ENCODE measurements around the gene OXT. TPM values are rescaled to one million over a fixed set of nuclear protein-coding genes. Genes with fewer than 3 reads are reported as not detected.
A peak's percentile ranks its signal among the peaks of the same experiment; 100 is the strongest.

The OXT gene
- total and polyA plus RNA-seq, 2 of the 13 experiments (the other 11 are each of a cell fraction or from before 2014, with no cell fraction given): not detected

- TF ChIP-seq ZFX (CRISPR knock-in tag; IDR thresholded peaks at IDR 0.05; ENCODE audit: low read depth) (no peak), TGIF2 (CRISPR knock-in tag; IDR thresholded peaks at IDR 0.05) (0 out of 2 replicates have a peak, but pooled peaks have one; percentile 2), HIC2 (CRISPR knock-in tag; IDR thresholded peaks at IDR 0.05; ENCODE audit: low read depth) (0 out of 2 replicates have a peak, but pooled peaks have one; percentile 6), ZNF276 (CRISPR knock-in tag; IDR thresholded peaks at IDR 0.05; ENCODE audit: low read depth) (peak; percentile 80; the same call in 1 of the 2 replicates), ZNF205 (CRISPR knock-in tag; IDR thresholded peaks at IDR 0.05) (0 out of 2 replicates have a peak, but pooled peaks have one; percentile 23), MZF1 (CRISPR knock-in tag; IDR thresholded peaks at IDR 0.05; ENCODE audit: borderline replicate concordance) (peak; percentile 70; the same call in 1 of the 2 replicates), ZBTB7A (CRISPR knock-in tag; IDR thresholded peaks at IDR 0.05) (no peak), ZNF33B (CRISPR knock-in tag; IDR thresholded peaks at IDR 0.05) (no peak), ZNF24 (IDR thresholded peaks at IDR 0.05) (no peak), SOX13 (IDR thresholded peaks at IDR 0.05) (no peak), SOX13 (CRISPR knock-in tag; conservative IDR thresholded peaks at IDR 0.05 in 1 of 2, IDR thresholded peaks at IDR 0.05 in 1 of 2) (no peak), GFI1 (CRISPR knock-in tag; IDR thresholded peaks at IDR 0.05; ENCODE audit: borderline replicate concordance) (peak; percentile 44; the same call in 1 of the 2 replicates), BCL3 (CRISPR knock-in tag; IDR thresholded peaks at IDR 0.05) (no peak), DDIT3 (CRISPR knock-in tag; IDR thresholded peaks at IDR 0.05) (0 out of 2 replicates have a peak, but pooled peaks have one; percentile 79), REST (IDR thresholded peaks at IDR 0.05; ENCODE audit: borderline replicate concordance in 1 of 2, low read depth in 1 of 2, low read length in 2 of 2) (0 out of 4 replicates have a peak, but pooled peaks of 1 of the 2 experiments have one; percentile 26)
- TF ChIP-seq, protein P1, sequence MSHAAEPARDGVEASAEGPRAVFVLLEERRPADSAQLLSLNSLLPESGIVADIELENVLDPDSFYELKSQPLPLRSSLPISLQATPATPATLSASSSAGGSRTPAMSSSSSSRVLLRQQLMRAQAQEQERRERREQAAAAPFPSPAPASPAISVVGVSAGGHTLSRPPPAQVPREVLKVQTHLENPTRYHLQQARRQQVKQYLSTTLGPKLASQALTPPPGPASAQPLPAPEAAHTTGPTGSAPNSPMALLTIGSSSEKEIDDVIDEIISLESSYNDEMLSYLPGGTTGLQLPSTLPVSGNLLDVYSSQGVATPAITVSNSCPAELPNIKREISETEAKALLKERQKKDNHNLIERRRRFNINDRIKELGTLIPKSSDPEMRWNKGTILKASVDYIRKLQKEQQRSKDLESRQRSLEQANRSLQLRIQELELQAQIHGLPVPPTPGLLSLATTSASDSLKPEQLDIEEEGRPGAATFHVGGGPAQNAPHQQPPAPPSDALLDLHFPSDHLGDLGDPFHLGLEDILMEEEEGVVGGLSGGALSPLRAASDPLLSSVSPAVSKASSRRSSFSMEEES (CRISPR knock-in tag; IDR thresholded peaks at IDR 0.05): no peak
Measured at GRCh38 chr20:3045042-3045815, 26.2 kb upstream of the OXT start (continued).
